HEK293 (cell line): ENCODE measurements around the gene ITIH3.

Experiments
- BCL11B ChIP-seq: fragments of 450-650 bp; formaldehyde crosslinking; IDR thresholded peaks from 2 replicates; pipeline ENCODE4 v1.5.1; 2016; ENCODE audit warnings: low read depth, missing biosample characterization, missing genetic modification characterization
- CTCF ChIP-seq: fragments of 450-650 bp; formaldehyde crosslinking; IDR thresholded peaks from 2 replicates; pipeline ENCODE4 v1.5.1; 2016; ENCODE audit warnings: missing biosample characterization, missing genetic modification characterization
- FEZF1 ChIP-seq: fragments of 450-650 bp; formaldehyde crosslinking; IDR thresholded peaks from 2 replicates; pipeline ENCODE4 v1.5.1; 2016; ENCODE audit warnings: missing biosample characterization, missing genetic modification characterization
- MZF1 ChIP-seq: fragments of 450-650 bp; formaldehyde crosslinking; IDR thresholded peaks from 2 replicates; pipeline ENCODE4 v1.5.1; 2017; ENCODE audit warnings: missing biosample characterization, missing genetic modification characterization, borderline replicate concordance
- PBX3 ChIP-seq: sonication (generic); formaldehyde crosslinking; IDR thresholded peaks from 2 replicates; pipeline ENCODE4 v1.8.1; 2022; ENCODE audit warnings: mild to moderate bottlenecking, moderate library complexity, missing genetic modification reagents
- PRDM10 ChIP-seq: fragments of 450-650 bp; formaldehyde crosslinking; IDR thresholded peaks from 2 replicates; pipeline ENCODE4 v1.5.1; 2016; ENCODE audit warnings: missing biosample characterization, missing genetic modification characterization
- SCRT1 ChIP-seq: fragments of 450-650 bp; formaldehyde crosslinking; IDR thresholded peaks from 2 replicates; pipeline ENCODE4 v1.5.1; 2016; ENCODE audit warnings: missing biosample characterization, missing genetic modification characterization, borderline replicate concordance
- YY1 ChIP-seq: fragments of 450-650 bp; formaldehyde crosslinking; IDR thresholded peaks from 2 replicates; pipeline ENCODE4 v1.5.1; 2018; ENCODE audit warnings: missing biosample characterization, missing genetic modification characterization
- ZNF10 ChIP-seq: fragments of 450-650 bp; formaldehyde crosslinking; IDR thresholded peaks from 2 replicates; pipeline ENCODE4 v1.5.1; 2017; ENCODE audit warnings: missing biosample characterization, missing genetic modification characterization
- ZNF639 ChIP-seq: fragments of 450-650 bp; formaldehyde crosslinking; IDR thresholded peaks from 2 replicates; pipeline ENCODE4 v1.5.1; 2016; ENCODE audit warnings: missing biosample characterization, missing genetic modification characterization

GRCh38 chr3:52829906-52830463 is 35.4 kb downstream of the ITIH3 start:
- TF ChIP-seq PBX3 (CRISPR knock-in tag) (no peak), SCRT1 (tag by site-specific recombination) (no peak), YY1 (no peak), ZNF639 (tag by site-specific recombination) (no peak), BCL11B (tag by site-specific recombination) (no peak), CTCF (tag by site-specific recombination) (no peak), FEZF1 (tag by site-specific recombination) (no peak), ZNF10 (tag by site-specific recombination) (no peak), MZF1 (tag by site-specific recombination) (no peak), PRDM10 (no peak)
